Stimulated activated CD4-positive, alpha-beta T cell treated with anti-CD3 and anti-CD28 coated beads, Interleukin-15, amount 100 ng/mL, for 1 hour (primary cell): Measurements from ENCODE around the gene FOXO4.

Experiments used
- DNase-seq, 2 donors: peaks; one replicate each; pipeline ENCODE4 v3.0.0-alpha.2; 2020; ENCODE audit warnings: low read depth in 1 of 2, low spot score in 1 of 2

Gene FOXO4

DNA sequence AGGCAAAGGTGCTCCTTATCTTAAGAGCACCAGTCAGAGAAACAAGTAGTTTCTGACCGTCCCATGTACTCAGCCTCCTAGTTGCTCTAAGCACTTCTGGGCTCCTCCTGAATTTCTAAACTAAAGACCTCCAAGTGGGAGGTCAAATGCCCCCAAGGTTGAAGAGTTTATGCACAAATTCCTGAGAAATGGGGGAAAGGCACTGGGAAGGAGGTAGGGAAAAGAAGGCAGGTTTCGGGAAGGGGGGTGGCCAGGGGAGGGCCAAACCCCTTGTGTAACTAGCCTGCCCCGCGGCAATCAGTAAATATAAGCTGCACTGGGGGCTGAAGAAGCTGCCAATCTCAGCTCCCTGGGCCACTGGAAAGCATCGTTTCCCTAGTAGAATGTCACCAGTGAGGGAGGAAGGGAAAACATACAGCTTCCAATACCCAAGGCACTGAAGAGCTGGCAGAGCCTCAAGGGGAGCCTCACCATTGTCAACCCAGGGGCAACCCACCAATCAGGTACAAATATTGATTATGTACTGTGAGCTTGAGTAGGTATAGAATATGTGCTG lies 3.4 kb downstream of the FOXO4 start:
- no peak for DNase-seq

DNA sequence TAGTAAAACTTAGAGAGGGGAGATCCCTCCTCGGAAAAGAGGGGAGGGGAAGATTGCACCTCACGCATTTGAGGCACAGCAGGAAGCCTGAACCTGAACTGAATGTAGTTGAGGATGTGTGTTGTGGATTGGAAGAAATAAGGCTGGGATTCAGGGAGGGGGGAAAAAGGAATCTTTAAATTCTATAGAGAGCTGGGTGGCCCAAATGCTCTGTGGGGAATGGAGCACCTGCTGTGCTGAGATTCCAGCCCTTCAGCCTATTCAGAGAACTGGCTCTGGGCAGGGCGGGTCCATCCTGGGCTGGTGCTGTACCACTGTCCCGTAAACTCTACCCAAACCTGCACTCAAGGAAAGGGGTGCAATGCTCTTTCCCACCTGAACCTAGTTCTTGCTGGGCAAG lies 4.1 kb downstream of the FOXO4 start:
- DNase-seq, result no peak

DNA sequence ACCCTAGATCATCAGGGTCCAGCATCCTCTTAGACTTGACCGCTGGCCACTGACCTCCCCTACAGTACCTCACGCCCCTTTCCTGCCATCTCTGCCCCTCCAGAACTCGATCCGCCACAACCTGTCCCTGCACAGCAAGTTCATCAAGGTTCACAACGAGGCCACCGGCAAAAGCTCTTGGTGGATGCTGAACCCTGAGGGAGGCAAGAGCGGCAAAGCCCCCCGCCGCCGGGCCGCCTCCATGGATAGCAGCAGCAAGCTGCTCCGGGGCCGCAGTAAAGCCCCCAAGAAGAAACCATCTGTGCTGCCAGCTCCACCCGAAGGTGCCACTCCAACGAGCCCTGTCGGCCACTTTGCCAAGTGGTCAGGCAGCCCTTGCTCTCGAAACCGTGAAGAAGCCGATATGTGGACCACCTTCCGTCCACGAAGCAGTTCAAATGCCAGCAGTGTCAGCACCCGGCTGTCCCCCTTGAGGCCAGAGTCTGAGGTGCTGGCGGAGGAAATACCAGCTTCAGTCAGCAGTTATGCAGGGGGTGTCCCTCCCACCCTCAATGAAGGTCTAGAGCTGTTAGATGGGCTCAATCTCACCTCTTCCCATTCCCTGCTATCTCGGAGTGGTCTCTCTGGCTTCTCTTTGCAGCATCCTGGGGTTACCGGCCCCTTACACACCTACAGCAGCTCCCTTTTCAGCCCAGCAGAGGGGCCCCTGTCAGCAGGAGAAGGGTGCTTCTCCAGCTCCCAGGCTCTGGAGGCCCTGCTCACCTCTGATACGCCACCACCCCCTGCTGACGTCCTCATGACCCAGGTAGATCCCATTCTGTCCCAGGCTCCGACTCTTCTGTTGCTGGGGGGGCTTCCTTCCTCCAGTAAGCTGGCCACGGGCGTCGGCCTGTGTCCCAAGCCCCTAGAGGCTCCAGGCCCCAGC lies 5.2 kb downstream of the FOXO4 start:
- DNase-seq, result no peak

DNA sequence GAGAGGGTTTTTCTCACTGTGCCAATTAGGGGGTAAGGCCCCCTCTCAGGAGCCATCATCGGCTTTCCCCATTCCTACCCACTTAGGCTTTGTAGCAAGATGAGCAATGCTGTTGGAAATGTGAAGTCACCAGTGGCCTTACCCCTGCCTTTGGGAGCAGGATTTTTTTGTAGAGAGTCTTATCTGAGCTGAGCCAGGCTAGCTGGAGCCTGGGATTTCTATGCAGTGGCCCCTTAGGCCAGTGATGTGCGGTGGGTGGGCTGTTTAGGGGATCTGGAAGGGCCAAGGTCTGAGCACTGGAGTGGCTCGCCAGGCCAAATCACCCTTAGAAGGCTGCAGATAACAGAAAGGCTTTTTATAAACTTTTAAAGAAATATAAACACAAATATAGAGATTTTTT lies 6.6 kb downstream of the FOXO4 start:
- no peak for DNase-seq

DNA sequence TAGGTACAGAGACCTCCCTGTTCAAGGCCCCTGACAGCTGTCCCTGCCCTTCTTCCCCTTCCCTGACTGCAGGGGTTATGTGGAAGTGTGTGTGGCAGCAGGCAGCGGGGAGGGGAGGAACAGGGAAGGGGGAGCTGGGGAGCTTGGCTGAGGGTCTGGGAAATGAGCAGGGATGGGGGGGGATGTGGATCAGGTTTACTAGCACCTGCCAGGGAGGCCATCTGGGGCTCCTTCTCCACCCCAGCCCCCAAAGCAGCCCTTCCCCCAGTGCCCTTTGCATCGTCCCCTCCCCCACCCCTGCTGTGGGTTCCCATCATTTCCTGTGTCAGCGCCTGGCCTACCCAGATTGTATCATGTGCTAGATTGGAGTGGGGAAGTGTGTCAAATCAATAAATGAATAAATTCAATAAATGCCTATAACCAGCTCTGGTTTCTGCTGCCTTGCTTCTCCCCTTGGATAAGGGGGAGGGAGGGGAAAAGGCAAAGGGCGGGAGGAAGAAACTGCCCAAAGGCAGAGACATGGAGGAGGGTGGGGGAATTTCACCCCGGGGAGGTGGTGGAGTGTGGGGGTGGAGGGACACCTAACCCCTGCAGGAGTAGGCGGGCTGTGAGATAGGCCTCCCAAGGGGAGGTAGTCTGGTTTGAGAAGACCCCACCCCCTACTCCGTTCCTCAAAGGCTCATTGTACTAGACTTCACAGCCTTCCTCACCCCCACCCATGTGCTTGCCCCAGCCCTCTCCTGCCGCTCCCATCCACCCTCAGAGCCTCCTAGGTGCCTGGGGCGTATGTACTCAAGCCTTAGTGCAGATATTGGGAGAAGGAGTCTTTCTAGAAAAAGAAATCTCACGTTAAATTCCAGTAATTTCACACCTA lies 7.7 kb downstream of the FOXO4 start:
- DNase-seq, result no peak

DNA sequence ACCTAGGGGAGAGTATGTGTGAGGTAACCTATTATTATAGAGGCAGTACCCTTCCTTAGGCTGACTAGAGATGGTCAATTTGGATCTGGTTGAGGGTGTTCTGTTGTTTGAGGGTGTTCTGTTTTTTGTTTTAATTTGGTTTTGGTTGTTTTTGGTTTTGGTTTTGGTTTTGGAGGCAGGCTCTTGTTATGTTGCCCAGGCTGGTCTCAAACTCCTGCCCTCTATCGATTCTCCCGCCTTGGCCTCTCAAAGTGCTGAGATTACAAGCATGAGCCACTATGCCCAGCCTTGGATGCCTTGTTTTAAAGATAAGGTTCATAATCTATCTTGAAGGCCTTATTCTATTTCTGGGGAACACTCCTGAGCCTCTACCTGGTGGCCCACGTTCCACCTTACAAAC lies 10.0 kb downstream of the FOXO4 start:
- no peak for DNase-seq

DNA sequence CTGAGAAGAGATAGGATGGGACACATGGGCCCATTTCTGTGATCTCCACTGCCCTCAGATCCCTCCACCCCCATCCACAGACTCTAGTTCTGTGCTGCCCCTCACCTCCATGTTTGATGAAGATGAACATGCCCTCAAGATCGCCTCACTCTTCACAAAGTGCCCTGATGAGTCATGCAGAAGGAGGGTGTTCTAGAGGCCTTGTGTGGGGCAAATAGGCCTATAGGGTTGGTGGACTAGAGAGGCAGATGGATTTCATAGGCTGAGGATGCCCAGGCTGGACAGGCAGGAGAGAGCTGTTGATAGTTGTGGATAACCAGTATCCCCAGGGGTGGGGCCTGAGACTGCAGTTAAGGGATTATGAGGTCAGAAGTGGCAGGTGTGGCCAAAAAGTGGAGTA lies 10.8 kb downstream of the FOXO4 start, which contains the start of gene CXorf65:
Gene CXorf65, minus strand, starts transcription at position 314 of the 400 bp plus-strand sequence. Its CDS starts 184 bp downstream, at position 130.
- DNase-seq, result no peak

DNA sequence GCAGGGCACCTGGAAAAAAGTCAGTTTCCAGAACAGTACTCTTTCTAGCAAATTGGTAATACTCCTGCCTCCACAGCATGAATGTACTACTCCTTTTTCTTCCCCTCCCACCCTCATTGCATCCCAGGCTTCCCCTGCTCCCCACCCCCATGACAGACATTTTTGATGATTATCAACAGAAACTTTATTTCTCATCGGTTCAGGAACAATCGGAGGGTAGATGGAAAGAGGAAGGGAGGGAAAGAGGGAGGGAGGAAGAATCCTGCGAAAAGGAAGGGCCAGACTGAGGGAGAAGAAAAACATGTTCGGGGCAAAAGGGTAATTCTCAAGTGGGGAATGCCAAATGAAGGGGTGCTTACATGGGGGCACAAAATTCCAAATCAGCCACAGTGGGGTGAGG lies 11.6 kb downstream of the FOXO4 start:
- no peak for DNase-seq

DNA sequence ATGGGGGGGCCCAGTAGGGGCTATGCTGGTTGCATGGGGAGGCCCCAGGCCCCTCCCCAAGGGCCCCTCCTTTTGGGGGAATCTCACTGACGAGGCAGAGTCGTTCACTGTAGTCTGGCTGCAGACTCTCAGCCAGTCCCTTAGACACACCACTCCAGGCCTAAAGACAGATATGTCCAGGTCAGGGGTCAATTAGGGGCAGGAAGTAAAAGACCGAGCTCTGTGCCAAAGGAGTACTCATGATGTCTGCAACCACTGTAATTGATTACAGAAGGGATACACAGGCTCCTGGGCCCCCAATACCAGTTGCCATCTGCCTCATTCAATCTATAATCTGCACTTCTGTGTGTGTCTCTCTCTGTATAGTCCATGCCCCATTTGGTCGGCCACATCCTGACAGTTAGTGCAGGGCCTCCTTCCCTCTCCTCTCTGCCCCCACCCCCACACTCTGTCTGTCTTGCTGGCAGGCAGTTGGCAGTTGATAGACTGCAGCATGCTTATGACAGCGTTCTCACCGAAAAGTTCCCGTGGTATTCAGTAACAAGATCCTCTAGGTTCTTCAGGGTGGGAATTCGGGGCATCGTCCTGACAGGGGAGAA lies 12.2 kb downstream of the FOXO4 start:
- no peak for DNase-seq

DNA sequence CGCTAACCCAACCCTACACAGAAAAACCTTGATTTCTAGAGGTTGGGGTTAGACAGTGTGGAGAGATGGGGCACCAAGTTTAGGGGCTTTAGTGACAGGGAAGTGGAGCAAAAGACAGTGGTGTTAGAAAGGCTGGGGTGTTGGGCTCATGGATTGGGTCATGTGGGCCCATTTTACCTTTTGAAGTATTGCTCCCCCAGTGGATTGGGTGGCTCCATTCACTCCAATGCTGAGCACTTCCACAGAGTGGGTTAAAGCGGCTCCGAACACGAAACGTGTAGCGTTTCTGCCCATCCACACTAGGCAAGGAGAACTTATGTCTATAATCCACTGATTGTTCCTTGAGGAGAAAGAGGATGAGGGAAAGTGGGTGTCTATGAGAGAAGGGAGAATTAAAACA lies 13.4 kb downstream of the FOXO4 start:
- no peak for DNase-seq

DNA sequence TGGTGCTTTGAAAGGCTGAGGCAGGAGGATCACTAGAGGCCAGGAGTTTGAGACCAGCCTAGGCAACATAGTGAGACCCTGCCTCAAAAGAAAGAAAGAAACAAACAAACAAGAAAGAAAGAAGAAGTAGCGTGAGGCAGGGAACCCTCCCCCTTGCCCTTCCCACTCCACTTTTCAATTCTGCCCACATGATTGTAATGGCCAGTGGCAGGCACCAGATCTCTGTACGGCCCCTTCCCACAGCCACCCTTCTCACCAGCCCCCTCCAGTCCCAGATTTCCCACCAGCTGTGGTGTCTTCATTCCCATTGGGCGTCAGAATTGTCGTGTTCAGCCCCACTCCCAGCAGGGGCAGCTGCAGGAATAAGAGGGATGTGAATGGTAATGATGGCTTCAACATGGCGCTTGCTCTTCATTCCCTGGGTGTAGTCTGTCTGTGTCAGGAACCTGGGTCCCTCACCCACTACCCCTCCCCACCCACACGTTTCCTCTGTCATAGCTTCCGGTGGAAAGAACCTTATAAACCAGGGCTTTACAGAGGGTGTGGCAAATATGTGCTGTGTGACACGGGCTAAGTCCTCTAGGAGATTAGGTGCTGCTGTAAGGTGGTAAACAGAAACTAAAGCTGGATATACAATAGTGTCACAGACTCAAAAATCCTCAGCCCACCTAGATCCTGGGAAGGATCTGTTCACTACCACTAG lies 15.6 kb downstream of the FOXO4 start, which contains the start of gene IL2RG:
Gene IL2RG, minus strand, starts transcription at position 437 of the 703 bp plus-strand sequence. Its CDS starts 38 bp downstream, at position 399.
- DNase-seq, result peak; percentile 16 to 51

DNA sequence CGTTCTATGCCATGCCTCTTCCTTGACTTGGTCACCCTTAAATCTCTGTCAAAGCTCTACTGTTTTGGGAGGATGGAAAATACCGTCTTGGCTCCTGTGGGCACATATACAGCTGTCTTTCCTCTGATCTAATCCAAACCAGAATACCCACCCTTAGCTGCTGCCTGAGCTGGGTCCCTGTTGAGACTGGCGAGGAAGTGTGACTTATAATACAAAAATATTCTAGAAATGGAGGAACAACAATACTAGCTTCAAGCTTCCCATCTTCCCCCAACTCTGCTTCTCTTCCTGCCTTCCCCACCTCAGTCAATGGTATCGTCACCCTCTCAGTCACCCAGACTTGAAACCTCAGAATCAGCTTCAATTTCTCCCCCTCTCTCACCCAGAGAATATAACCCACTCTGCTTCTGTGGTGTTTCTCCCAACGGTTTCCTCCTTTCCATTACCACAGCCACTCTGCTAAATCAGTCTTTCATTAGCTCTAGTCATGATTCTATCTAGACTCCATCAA lies 16.3 kb downstream of the FOXO4 start:
- no peak for DNase-seq

DNA sequence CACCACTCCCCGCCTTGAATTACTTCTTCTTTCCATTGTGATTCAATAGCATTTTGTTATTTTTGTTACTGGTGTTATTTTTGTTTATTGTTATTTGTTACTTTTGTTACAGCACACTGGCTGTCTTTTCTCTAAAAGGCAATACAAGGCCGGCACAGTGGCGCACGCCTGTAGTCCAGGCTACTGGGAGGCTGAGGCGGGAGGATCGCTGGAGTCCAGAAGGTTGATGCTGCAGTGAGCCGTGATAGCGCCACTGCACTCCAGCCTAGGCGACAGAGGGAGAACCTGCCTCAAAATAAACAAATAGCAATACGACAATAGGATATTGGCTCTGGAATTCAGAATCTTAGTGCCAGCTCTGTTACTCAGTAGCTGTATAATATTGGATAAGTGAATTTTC lies 21.7 kb downstream of the FOXO4 start:
- no peak for DNase-seq

DNA sequence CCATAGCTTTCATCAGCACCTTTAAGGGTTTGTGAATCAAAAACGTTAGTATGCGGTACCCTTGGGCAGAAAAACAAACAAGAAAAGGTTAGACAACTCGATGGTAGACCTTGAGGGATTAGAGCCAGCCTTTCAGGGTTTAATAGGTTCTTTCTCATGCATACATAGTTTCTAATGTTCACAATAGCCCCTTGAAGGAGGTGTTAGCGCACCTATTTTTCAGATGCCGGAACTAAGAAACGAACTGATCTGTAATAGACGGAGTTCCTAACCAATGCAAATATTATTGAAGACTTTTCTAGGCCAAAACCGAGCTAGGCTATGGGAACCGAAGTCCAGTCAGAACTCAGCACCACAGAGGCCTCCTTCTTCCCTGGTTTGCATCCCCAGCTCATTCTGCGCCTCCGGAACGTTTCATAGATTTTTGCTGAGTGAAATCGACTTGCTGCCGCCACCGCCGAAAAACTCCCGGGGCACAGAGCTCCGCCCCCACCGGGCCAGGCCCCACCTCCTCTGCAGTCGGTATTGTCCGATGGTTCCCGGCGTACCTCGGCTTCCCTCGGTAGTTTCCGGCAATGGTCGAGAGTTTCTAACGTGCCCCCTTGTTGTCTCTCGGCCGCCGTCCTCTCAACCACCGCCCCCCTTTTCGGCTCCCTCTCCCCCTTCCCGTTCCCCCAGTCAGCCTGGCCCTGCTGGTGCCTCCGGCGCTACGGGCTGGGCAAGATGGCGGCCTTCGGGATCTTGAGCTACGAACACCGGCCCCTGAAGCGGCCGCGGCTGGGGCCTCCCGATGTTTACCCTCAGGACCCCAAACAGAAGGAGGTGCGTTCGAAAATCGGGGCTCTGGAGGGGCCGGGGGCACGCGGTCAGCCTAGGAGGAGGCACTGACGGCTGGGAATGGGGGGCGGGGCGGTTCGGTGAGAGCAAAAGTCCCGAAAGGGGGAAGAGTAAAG lies 22.7 kb downstream of the FOXO4 start, which contains the start of gene MED12:
Gene MED12, plus strand, starts transcription at position 565 of the 953 bp plus-strand sequence. Its CDS starts 159 bp downstream, at position 724.
- DNase-seq, result peak; percentile 55 to 76

DNA sequence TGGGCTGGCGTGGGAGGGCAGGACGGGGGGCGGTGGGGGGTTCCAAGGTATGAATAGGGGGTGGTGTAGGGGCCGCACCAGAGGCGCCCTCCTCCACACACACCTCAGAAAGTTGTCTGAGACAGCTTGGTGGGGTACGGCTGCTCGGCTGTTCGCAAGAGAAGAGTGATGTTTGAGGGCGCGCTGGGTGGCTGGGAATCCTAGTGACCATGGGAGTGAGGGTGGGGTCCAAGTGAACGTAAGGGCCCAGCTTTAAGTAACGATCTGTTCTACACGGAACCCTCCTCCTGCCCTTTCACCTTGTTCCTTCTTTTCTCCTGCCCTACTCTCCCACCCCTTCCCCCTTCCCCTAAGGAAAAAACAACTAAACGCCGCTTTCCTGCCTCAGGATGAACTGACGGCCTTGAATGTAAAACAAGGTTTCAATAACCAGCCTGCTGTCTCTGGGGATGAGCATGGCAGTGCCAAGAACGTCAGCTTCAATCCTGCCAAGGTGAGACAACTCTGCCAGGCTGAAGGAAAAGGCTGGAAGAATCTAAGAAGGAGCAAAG lies 23.4 kb downstream of the FOXO4 start:
- DNase-seq, result no peak

DNA sequence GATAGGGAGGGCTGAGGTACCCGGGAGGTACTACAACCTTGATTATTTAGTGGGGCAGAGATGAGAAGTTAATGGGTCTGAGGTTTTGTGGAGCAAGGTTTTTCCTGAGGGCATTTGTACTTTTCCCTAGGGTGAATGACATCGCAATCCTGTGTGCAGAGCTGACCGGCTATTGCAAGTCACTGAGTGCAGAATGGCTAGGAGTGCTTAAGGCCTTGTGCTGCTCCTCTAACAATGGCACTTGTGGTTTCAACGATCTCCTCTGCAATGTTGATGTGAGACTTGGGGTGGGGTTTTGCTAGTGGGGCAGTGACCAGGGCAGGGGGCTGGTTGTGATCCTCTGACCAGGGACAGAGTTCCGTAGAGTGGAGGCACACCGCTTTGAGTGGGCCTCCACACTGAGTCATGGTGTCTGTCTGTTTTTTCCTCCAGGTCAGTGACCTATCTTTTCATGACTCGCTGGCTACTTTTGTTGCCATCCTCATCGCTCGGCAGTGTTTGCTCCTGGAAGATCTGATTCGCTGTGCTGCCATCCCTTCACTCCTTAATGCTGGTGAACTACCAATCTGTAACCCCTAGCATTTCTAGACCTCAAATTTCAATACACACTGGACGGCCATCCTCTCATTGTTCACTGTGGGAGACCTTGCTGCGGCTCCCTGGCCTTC lies 32.6 kb downstream of the FOXO4 start:
- no peak for DNase-seq

DNA sequence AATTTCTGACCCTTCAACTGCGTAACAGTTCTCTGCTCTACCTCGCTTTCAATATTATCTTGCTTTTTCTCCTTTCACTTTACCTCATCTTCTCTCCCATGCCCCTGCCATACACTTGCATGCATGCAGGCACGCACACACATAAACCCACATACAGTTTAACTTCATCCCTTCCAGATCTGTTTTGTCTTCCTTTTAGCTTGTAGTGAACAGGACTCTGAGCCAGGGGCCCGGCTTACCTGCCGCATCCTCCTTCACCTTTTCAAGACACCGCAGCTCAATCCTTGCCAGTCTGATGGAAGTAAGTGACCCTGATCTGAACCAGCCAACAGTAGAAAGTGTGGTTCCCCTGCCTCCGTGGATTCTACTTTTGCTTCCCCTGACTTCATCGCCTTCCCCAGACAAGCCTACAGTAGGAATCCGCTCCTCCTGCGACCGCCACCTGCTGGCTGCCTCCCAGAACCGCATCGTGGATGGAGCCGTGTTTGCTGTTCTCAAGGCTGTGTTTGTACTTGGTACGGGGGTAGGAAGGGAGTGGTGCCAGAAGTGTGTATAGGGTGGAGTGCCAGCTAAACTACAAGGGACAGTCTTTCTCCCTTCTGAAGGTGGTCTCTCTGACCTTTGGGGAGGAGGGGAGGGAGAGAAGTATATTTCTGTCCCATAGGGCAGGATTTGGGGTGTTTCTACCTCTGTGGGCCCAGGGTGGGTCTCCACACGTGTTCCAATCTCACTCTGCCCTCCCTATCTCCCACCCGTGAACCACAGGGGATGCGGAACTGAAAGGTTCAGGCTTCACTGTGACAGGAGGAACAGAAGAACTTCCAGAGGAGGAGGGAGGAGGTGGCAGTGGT lies 33.5 kb downstream of the FOXO4 start:
- DNase-seq, result peak; percentile 49 to 61
